Measurements from ENCODE around the gene OGFR.

- TF ChIP-seq EP300 (IDR thresholded peaks at IDR 0.05): no peak
- TF ChIP-seq, protein P1, sequence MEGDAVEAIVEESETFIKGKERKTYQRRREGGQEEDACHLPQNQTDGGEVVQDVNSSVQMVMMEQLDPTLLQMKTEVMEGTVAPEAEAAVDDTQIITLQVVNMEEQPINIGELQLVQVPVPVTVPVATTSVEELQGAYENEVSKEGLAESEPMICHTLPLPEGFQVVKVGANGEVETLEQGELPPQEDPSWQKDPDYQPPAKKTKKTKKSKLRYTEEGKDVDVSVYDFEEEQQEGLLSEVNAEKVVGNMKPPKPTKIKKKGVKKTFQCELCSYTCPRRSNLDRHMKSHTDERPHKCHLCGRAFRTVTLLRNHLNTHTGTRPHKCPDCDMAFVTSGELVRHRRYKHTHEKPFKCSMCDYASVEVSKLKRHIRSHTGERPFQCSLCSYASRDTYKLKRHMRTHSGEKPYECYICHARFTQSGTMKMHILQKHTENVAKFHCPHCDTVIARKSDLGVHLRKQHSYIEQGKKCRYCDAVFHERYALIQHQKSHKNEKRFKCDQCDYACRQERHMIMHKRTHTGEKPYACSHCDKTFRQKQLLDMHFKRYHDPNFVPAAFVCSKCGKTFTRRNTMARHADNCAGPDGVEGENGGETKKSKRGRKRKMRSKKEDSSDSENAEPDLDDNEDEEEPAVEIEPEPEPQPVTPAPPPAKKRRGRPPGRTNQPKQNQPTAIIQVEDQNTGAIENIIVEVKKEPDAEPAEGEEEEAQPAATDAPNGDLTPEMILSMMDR (IDR thresholded peaks at IDR 0.05): no peak
- no peak for TF ChIP-seq POLR2A (IDR thresholded peaks at IDR 0.05)
Measured at GRCh38 chr20:62830821-62831220, 26.2 kb downstream of the OGFR start.
